H1 (cell line): Measurements from ENCODE around the gene SMC2. TPM values are rescaled to one million over a fixed set of nuclear protein-coding genes. Genes with fewer than 3 reads are reported as not detected.
A peak's percentile ranks its signal among the peaks of the same experiment; 100 is the strongest.

ENCODE experiments used
- CTCF ChIA-PET: fragments of 300-600 bp; sonication (Branson Sonifier 250); formaldehyde crosslinking; loops from one replicate; lab custom pipeline; 2021; ENCODE audit not compliant: partially characterized antibody; lab: Charles Lee
- POLR2A ChIA-PET: fragments of 300-600 bp; sonication (Branson Sonifier 250); formaldehyde crosslinking; loops from one replicate; lab custom pipeline; 2021; ENCODE audit warnings: inconsistent platforms; ENCODE audit not compliant: partially characterized antibody; lab: Charles Lee
- DNase-seq, 2 experiments: peaks; one replicate each; pipeline versions ENCODE4 v3.0.0 to v3.0.0-alpha.2; 2010 to 2022; ENCODE audit warnings: low spot score in 2 of 2, low read depth in 1 of 2, mixed read lengths in 1 of 2
- FAIRE-seq: peaks from 2 replicates; lab custom pipeline; 2011; peaks lifted over from hg19 to GRCh38; lab: Jason Lieb, UNC
- H2AFZ ChIP-seq: 2 replicates; pipeline ENCODE4 v1.8.1; 2012; ENCODE audit warnings: low read length, inconsistent platforms
- H2AK5ac ChIP-seq: 2 replicates; pipeline ENCODE4 v1.6.1; 2013; ENCODE audit warnings: low read depth, low read length
- H2BK120ac ChIP-seq: replicated peaks from 2 replicates; pipeline ENCODE3; 2013; ENCODE audit warnings: low read depth, low read length, inconsistent platforms
- H2BK12ac ChIP-seq: 2 replicates; pipeline ENCODE4 v1.6.1; 2013; ENCODE audit warnings: low read depth, low read length
- H2BK15ac ChIP-seq: 2 replicates; pipeline ENCODE4 v1.6.1; 2013; ENCODE audit warnings: low read length
- H2BK20ac ChIP-seq: 2 replicates; pipeline ENCODE4 v1.6.1; 2013; ENCODE audit warnings: low read length
- H2BK5ac ChIP-seq: 2 replicates; pipeline ENCODE4 v1.6.1; 2013; ENCODE audit warnings: low read depth, low read length
- H3K14ac ChIP-seq: 2 replicates; pipeline ENCODE4 v1.6.1; 2013; ENCODE audit warnings: inconsistent platforms; ENCODE audit not compliant: insufficient read length
- H3K18ac ChIP-seq: 2 replicates; pipeline ENCODE4 v1.6.1; 2013; ENCODE audit warnings: low read length; ENCODE audit errors: extremely low read depth
- H3K23ac ChIP-seq: 2 replicates; pipeline ENCODE4 v1.6.1; 2013; ENCODE audit warnings: inconsistent platforms; ENCODE audit not compliant: insufficient read length
- H3K23me2 ChIP-seq: 2 replicates; pipeline ENCODE4 v1.6.1; 2013; ENCODE audit warnings: low read depth, low read length
- H3K27ac ChIP-seq: 2 replicates; pipeline ENCODE4 v1.6.1; 2011; ENCODE audit warnings: low read depth, low read length, inconsistent platforms
- H3K27me3 ChIP-seq, 4 experiments: replicated peaks in 1 of 4; 1 replicate in 1 of 4; 2 replicates in 3 of 4; pipeline versions ENCODE4 v1.6.1 to v1.8.1; 2011 to 2013; ENCODE audit warnings: low read length in 3 of 4, mild to moderate bottlenecking in 3 of 4, inconsistent platforms in 2 of 4, mixed read lengths in 2 of 4, moderate library complexity in 1 of 4; ENCODE audit not compliant: control insufficient read depth in 3 of 4, insufficient read depth in 3 of 4; ENCODE audit errors: extremely low read depth in 1 of 4
- H3K36me3 ChIP-seq, 4 experiments: 2 replicates each; pipeline versions ENCODE4 v1.6.1 to v1.8.1; 2011 to 2013; ENCODE audit warnings: mild to moderate bottlenecking in 4 of 4, low read length in 3 of 4, moderate library complexity in 2 of 4, control low read depth in 1 of 4, inconsistent platforms in 1 of 4; ENCODE audit not compliant: insufficient read depth in 4 of 4, control insufficient read depth in 2 of 4
- H3K4ac ChIP-seq: replicated peaks from 2 replicates; pipeline ENCODE3; 2013; ENCODE audit warnings: low read length, low read depth, mixed read lengths, inconsistent platforms; ENCODE audit not compliant: insufficient read length
- H3K4me1 ChIP-seq, 4 experiments: replicated peaks in 1 of 4; 1 replicate in 1 of 4; 2 replicates in 3 of 4; pipeline versions ENCODE4 v1.6.1 to v1.8.1; 2011 to 2013; ENCODE audit warnings: low read length in 3 of 4, inconsistent platforms in 2 of 4, mixed read lengths in 1 of 4; ENCODE audit not compliant: insufficient read depth in 4 of 4, control insufficient read depth in 3 of 4
- H3K4me2 ChIP-seq, 2 experiments: 2 replicates each; pipeline versions ENCODE4 v1.6.1 to v1.8.1; 2011 to 2013; ENCODE audit warnings: low read depth in 2 of 2, low read length in 2 of 2, control low read depth in 1 of 2, inconsistent platforms in 1 of 2, mild to moderate bottlenecking in 1 of 2; ENCODE audit not compliant: insufficient read depth in 1 of 2
- H3K4me3 ChIP-seq, 4 experiments: fragments of 200-600, 300-600 bp in 1 of 4; sonication (generic), shearing (Covaris generic), sonication (Bioruptor Twin) in 1 of 4; 2 replicates each; pipeline versions ENCODE4 v1.5.1 to v1.8.1; 2011 to 2016; ENCODE audit warnings: low read length in 4 of 4, low read depth in 3 of 4, control low read depth in 2 of 4, inconsistent platforms in 2 of 4, mild to moderate bottlenecking in 2 of 4, mixed read lengths in 1 of 4, moderate library complexity in 1 of 4; ENCODE audit not compliant: insufficient read depth in 2 of 4; ENCODE audit errors: extremely low read depth in 1 of 4
- H3K56ac ChIP-seq: replicated peaks from 2 replicates; pipeline ENCODE3; 2013; ENCODE audit warnings: low read depth, mild to moderate bottlenecking, mixed read lengths, low read length, inconsistent platforms; ENCODE audit not compliant: insufficient read length
- H3K79me1 ChIP-seq: 2 replicates; pipeline ENCODE4 v1.6.1; 2013; ENCODE audit warnings: low read depth, low read length, control low read depth
- H3K79me2 ChIP-seq, 2 experiments: 2 replicates each; pipeline versions ENCODE4 v1.6.1 to v1.8.1; 2012 to 2013; ENCODE audit warnings: low read length in 2 of 2, mild to moderate bottlenecking in 2 of 2, inconsistent platforms in 1 of 2; ENCODE audit not compliant: insufficient read depth in 2 of 2, control insufficient read depth in 1 of 2
- H3K9ac ChIP-seq, 4 experiments: replicated peaks in 1 of 4; 1 replicate in 1 of 4; 2 replicates in 3 of 4; pipeline versions ENCODE4 v1.6.1 to v1.8.1; 2011 to 2013; ENCODE audit warnings: low read depth in 3 of 4, low read length in 3 of 4, control low read depth in 2 of 4, mild to moderate bottlenecking in 2 of 4, moderate library complexity in 2 of 4, inconsistent platforms in 1 of 4; ENCODE audit errors: extremely low read depth in 1 of 4
- H3K9me3 ChIP-seq, 2 experiments: 2 replicates each; pipeline versions ENCODE4 v1.6.1 to v1.8.1; 2012 to 2013; ENCODE audit warnings: mild to moderate bottlenecking in 2 of 2, moderate library complexity in 2 of 2, control low read depth in 1 of 2, inconsistent platforms in 1 of 2, low read depth in 1 of 2, low read length in 1 of 2, mixed read lengths in 1 of 2; ENCODE audit not compliant: insufficient read depth in 2 of 2
- H4K20me1 ChIP-seq, 2 experiments: replicated peaks in 1 of 2; 2 replicates each; pipeline versions ENCODE3 to v1.8.1; 2011 to 2013; ENCODE audit warnings: inconsistent platforms in 2 of 2, low read length in 2 of 2, mild to moderate bottlenecking in 1 of 2; ENCODE audit not compliant: insufficient read depth in 2 of 2, control insufficient read depth in 1 of 2
- H4K5ac ChIP-seq: 2 replicates; pipeline ENCODE4 v1.6.1; 2013; ENCODE audit warnings: low read length, low read depth, mixed read lengths, inconsistent platforms; ENCODE audit not compliant: insufficient read length
- H4K8ac ChIP-seq: 2 replicates; pipeline ENCODE4 v1.8.0; 2013; ENCODE audit warnings: mild to moderate bottlenecking, moderate library complexity, low read length, inconsistent platforms; ENCODE audit not compliant: insufficient read depth; ENCODE audit errors: extremely low read depth
- H4K91ac ChIP-seq: replicated peaks from 2 replicates; pipeline ENCODE3; 2013; ENCODE audit warnings: low read length, mixed read lengths, inconsistent platforms; ENCODE audit not compliant: insufficient read length
- GABPA ChIP-seq: IDR thresholded peaks from 2 replicates; pipeline ENCODE4 v1.6.1; 2011; ENCODE audit warnings: mild to moderate bottlenecking, low read length, moderate library complexity, borderline replicate concordance; ENCODE audit not compliant: insufficient read depth
- TAF1 ChIP-seq: IDR thresholded peaks from 2 replicates; pipeline ENCODE4 v1.6.1; 2011; ENCODE audit warnings: mild to moderate bottlenecking, low read depth, low read length
- WGBS, 2 experiments: shearing (Covaris generic) in 1 of 2; methylation state at CpG; one replicate each; pipeline versions ENCODE4 v1.1.6 to v1.1.7; 2013 to 2015; ENCODE audit warnings: low lambda C conversion rate in 2 of 2, mixed read lengths in 2 of 2, inconsistent platforms in 1 of 2, low coverage in 1 of 2, missing lambda C conversion rate in 1 of 2; ENCODE audit not compliant: insufficient replicate concordance in 2 of 2, insufficient coverage in 1 of 2, insufficient read length in 1 of 2; ENCODE audit errors: extremely low coverage in 1 of 2, missing lambda C conversion rate in 1 of 2; 5-methylcytosine and 5-hydroxymethylcytosine counted together
- polyA plus RNA-seq, 7 experiments: library from polyadenylated mRNA; depleted of rRNA in 3 of 7; stranded (reverse) in 5 of 7; unstranded in 2 of 7; fragments of >200 nt in 5 of 7; fragments of 200-250 nt in 2 of 7; gene quantifications; 1 replicate in 5 of 7; 2 replicates in 1 of 7; 4 replicates in 1 of 7; pipeline versions ENCODE4 v1.2.1 to v1.2.3, GENCODE V29; 2011 to 2013; ENCODE audit warnings: missing spikeins in 2 of 7, mixed read lengths in 2 of 7
- total RNA-seq: library from RNA; stranded (reverse); fragmentation: NEBNext Ultra II Directional; extraction: Animal tissue kit (Norgen Biotek cat#: 25700); gene quantifications from 2 replicates; pipeline ENCODE4 v1.2.1, GENCODE V29; 2021

Gene SMC2
- total and polyA plus RNA-seq, 2 of the 8 experiments (the other 6 are each of a cell fraction or from before 2014, with no cell fraction given), result 7.5 to 39.8 TPM

- Histone ChIP-seq H3K56ac (no peak overlapping the region), H3K9ac (no peak overlapping the region), H3K4ac (no peak overlapping the region), H2BK15ac (no peak overlapping the region), H3K4me2 (peak overlapping the region in 1 of 2 experiments; percentile 85; a peak in 1 of 4 replicates), H2BK20ac (no peak overlapping the region), H2BK120ac (no peak overlapping the region), H2AK5ac (no peak overlapping the region), H4K5ac (no peak overlapping the region), H2BK5ac (no peak overlapping the region), H3K79me1 (0 out of 2 replicates have a peak, but pooled peaks cover 3% of the 10 kb centered on the region), H3K27me3 (no peaks in the 10 kb centered on the region), H3K4me1 (peaks cover 0 to 8% (median 2%) of the 10 kb centered on the region in 4 experiments; a peak in 3 of 7 replicates), H3K23ac (no peak overlapping the region), H3K27ac (no peak overlapping the region), H4K91ac (no peak overlapping the region), H3K9me3 (no peaks in the 10 kb centered on the region), H4K8ac (no peak overlapping the region)
- FAIRE-seq (no peak), DNase-seq (no peak)
- WGBS, 2 experiments, result 50% methylated on average over 2 of the region's 2 CpGs; no CpG with 5 or more reads in 1 of the 2 experiments
- POLR2A ChIA-PET, result interaction anchor here (1.2 kb wide), 1 partner anchor 29 kb away, joined by 3 read pairs; no protein-coding TSS in a partner anchor
- TF ChIP-seq TAF1 (no peak), GABPA (no peak)
- TF ChIP-seq, all 59 proteins: peak for 0
- CTCF ChIA-PET, result no interaction called here
- Histone ChIP-seq H2BK12ac (no peak overlapping the region), H3K18ac (no peak overlapping the region), H3K4me3 (peak overlapping the region in 1 of 4 experiments; percentile 87; a peak in 1 of 8 replicates), H2AFZ (no peak overlapping the region), H3K79me2 (peaks cover 0 to 33% of the 10 kb centered on the region in 2 experiments; a peak in 3 of 4 replicates), H3K14ac (no peak overlapping the region), H4K20me1 (no peaks in the 10 kb centered on the region), H3K36me3 (no peaks in the 10 kb centered on the region), H3K23me2 (peaks cover 8% of the 10 kb centered on the region; the same call in 1 of the 2 replicates)
Measured at GRCh38 chr9:104092192-104092591, 1.9 kb upstream of the SMC2 start.
